ENCODE measurements around the gene CHCHD6. TPM values are rescaled to one million over a fixed set of nuclear protein-coding genes. Genes with fewer than 3 reads are reported as not detected.

Gene CHCHD6
- total RNA-seq, 1 experiment from 2014 or later = 40.9 TPM

- H3K27ac Mint-ChIP-seq = peak overlapping the region; percentile 74; the same call in 1 of the 2 replicates
- POLR2A ChIA-PET = no interaction called here
- DNase-seq (ENCODE audit: low spot score) = no peak
These were observed 293.5 kb downstream of the CHCHD6 start for GRCh38 chr3:126997455-126998038.

GRCh38 chr3:126998320-126998719 lies 294.3 kb downstream of the CHCHD6 start:
- Mint-ChIP-seq H3K9me3 (no peaks in the 10 kb centered on the region), H3K27me3 (ENCODE audit: low read depth) (no peaks in the 10 kb centered on the region), H3K4me3 (no peak overlapping the region), H3K27ac (peak overlapping the region; percentile 74), H3K36me3 (no peaks in the 10 kb centered on the region), H3K4me1 (peaks cover 26% of the 10 kb centered on the region)
- ChIA-PET POLR2A (no interaction called here), CTCF (interaction anchor here (1.0 kb wide), 1 partner anchor 16 kb away, joined by 3 read pairs; the partner anchor contains the start of gene PLXNA1)
- ATAC-seq (no peak), DNase-seq (ENCODE audit: low spot score) (no peak)
- no peak for TF ChIP-seq GTF2I (CRISPR knock-in tag; conservative IDR thresholded peaks at IDR 0.05)
- no peak for TF ChIP-seq ZNF263 (CRISPR knock-in tag; IDR thresholded peaks at IDR 0.05; ENCODE audit: low read depth)
- no peak for TF ChIP-seq TCF7 (CRISPR knock-in tag; IDR thresholded peaks at IDR 0.05; ENCODE audit: low read depth)
- TF ChIP-seq ZNF317 (CRISPR knock-in tag; IDR thresholded peaks at IDR 0.05; ENCODE audit: borderline replicate concordance, low read depth) = no peak
- TF ChIP-seq, protein P1, sequence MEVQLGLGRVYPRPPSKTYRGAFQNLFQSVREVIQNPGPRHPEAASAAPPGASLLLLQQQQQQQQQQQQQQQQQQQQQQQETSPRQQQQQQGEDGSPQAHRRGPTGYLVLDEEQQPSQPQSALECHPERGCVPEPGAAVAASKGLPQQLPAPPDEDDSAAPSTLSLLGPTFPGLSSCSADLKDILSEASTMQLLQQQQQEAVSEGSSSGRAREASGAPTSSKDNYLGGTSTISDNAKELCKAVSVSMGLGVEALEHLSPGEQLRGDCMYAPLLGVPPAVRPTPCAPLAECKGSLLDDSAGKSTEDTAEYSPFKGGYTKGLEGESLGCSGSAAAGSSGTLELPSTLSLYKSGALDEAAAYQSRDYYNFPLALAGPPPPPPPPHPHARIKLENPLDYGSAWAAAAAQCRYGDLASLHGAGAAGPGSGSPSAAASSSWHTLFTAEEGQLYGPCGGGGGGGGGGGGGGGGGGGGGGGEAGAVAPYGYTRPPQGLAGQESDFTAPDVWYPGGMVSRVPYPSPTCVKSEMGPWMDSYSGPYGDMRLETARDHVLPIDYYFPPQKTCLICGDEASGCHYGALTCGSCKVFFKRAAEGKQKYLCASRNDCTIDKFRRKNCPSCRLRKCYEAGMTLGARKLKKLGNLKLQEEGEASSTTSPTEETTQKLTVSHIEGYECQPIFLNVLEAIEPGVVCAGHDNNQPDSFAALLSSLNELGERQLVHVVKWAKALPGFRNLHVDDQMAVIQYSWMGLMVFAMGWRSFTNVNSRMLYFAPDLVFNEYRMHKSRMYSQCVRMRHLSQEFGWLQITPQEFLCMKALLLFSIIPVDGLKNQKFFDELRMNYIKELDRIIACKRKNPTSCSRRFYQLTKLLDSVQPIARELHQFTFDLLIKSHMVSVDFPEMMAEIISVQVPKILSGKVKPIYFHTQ (CRISPR knock-in tag; IDR thresholded peaks at IDR 0.05) = no peak
- no peak for TF ChIP-seq MXD4 (CRISPR knock-in tag; IDR thresholded peaks at IDR 0.05; ENCODE audit: borderline replicate concordance)
- TF ChIP-seq, protein P2, sequence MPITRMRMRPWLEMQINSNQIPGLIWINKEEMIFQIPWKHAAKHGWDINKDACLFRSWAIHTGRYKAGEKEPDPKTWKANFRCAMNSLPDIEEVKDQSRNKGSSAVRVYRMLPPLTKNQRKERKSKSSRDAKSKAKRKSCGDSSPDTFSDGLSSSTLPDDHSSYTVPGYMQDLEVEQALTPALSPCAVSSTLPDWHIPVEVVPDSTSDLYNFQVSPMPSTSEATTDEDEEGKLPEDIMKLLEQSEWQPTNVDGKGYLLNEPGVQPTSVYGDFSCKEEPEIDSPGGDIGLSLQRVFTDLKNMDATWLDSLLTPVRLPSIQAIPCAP (CRISPR knock-in tag; IDR thresholded peaks at IDR 0.05) = no peak
- TF ChIP-seq CREM (CRISPR knock-in tag; IDR thresholded peaks at IDR 0.05) = no peak
- no peak for TF ChIP-seq ATF1 (CRISPR knock-in tag; IDR thresholded peaks at IDR 0.05)

More at GRCh38 chr3:126997455-126998038, 293.5 kb downstream of the CHCHD6 start:
- H3K9me3 Mint-ChIP-seq = no peaks in the 10 kb centered on the region
- H3K27me3 Mint-ChIP-seq (ENCODE audit: low read depth) = no peaks in the 10 kb centered on the region
- H3K4me3 Mint-ChIP-seq = no peak overlapping the region
- CTCF ChIA-PET = interaction anchor here (1.0 kb wide), 1 partner anchor 15 kb away, joined by 3 read pairs; the partner anchor contains the start of gene PLXNA1
- TF ChIP-seq NFE2L1 (CRISPR knock-in tag; IDR thresholded peaks at IDR 0.05) = no peak
- TF ChIP-seq RELA (CRISPR knock-in tag; IDR thresholded peaks at IDR 0.05; ENCODE audit: borderline replicate concordance) = no peak
- TF ChIP-seq GRHL2 (CRISPR knock-in tag; IDR thresholded peaks at IDR 0.05; ENCODE audit: insufficient replicate concordance, severe bottlenecking) = no peak
- TF ChIP-seq ESRRA (CRISPR knock-in tag; IDR thresholded peaks at IDR 0.05; ENCODE audit: borderline replicate concordance) = no peak
- TF ChIP-seq ZNF671 (CRISPR knock-in tag; IDR thresholded peaks at IDR 0.05) = no peak
- TF ChIP-seq ATF6 (CRISPR knock-in tag; IDR thresholded peaks at IDR 0.05) = no peak
- TF ChIP-seq JAZF1 (CRISPR knock-in tag; IDR thresholded peaks at IDR 0.05) = no peak
- no peak for TF ChIP-seq TEAD1 (CRISPR knock-in tag; IDR thresholded peaks at IDR 0.05)
- TF ChIP-seq FOXK1 (CRISPR knock-in tag; IDR thresholded peaks at IDR 0.05) = no peak
- TF ChIP-seq, protein P3, sequence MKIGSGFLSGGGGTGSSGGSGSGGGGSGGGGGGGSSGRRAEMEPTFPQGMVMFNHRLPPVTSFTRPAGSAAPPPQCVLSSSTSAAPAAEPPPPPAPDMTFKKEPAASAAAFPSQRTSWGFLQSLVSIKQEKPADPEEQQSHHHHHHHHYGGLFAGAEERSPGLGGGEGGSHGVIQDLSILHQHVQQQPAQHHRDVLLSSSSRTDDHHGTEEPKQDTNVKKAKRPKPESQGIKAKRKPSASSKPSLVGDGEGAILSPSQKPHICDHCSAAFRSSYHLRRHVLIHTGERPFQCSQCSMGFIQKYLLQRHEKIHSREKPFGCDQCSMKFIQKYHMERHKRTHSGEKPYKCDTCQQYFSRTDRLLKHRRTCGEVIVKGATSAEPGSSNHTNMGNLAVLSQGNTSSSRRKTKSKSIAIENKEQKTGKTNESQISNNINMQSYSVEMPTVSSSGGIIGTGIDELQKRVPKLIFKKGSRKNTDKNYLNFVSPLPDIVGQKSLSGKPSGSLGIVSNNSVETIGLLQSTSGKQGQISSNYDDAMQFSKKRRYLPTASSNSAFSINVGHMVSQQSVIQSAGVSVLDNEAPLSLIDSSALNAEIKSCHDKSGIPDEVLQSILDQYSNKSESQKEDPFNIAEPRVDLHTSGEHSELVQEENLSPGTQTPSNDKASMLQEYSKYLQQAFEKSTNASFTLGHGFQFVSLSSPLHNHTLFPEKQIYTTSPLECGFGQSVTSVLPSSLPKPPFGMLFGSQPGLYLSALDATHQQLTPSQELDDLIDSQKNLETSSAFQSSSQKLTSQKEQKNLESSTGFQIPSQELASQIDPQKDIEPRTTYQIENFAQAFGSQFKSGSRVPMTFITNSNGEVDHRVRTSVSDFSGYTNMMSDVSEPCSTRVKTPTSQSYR (CRISPR knock-in tag; IDR thresholded peaks at IDR 0.05) = no peak
- TF ChIP-seq, protein P4, sequence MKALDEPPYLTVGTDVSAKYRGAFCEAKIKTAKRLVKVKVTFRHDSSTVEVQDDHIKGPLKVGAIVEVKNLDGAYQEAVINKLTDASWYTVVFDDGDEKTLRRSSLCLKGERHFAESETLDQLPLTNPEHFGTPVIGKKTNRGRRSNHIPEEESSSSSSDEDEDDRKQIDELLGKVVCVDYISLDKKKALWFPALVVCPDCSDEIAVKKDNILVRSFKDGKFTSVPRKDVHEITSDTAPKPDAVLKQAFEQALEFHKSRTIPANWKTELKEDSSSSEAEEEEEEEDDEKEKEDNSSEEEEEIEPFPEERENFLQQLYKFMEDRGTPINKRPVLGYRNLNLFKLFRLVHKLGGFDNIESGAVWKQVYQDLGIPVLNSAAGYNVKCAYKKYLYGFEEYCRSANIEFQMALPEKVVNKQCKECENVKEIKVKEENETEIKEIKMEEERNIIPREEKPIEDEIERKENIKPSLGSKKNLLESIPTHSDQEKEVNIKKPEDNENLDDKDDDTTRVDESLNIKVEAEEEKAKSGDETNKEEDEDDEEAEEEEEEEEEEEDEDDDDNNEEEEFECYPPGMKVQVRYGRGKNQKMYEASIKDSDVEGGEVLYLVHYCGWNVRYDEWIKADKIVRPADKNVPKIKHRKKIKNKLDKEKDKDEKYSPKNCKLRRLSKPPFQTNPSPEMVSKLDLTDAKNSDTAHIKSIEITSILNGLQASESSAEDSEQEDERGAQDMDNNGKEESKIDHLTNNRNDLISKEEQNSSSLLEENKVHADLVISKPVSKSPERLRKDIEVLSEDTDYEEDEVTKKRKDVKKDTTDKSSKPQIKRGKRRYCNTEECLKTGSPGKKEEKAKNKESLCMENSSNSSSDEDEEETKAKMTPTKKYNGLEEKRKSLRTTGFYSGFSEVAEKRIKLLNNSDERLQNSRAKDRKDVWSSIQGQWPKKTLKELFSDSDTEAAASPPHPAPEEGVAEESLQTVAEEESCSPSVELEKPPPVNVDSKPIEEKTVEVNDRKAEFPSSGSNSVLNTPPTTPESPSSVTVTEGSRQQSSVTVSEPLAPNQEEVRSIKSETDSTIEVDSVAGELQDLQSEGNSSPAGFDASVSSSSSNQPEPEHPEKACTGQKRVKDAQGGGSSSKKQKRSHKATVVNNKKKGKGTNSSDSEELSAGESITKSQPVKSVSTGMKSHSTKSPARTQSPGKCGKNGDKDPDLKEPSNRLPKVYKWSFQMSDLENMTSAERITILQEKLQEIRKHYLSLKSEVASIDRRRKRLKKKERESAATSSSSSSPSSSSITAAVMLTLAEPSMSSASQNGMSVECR (CRISPR knock-in tag; IDR thresholded peaks at IDR 0.05; ENCODE audit: borderline replicate concordance) = no peak
- TF ChIP-seq NFATC4 (CRISPR knock-in tag; IDR thresholded peaks at IDR 0.05) = no peak
- peaks cover 24% of the 10 kb centered on the region for H3K4me1 Mint-ChIP-seq
- no peaks in the 10 kb centered on the region for H3K36me3 Mint-ChIP-seq
- no peak for ATAC-seq

All from WTC11 (cell line).